HG03280 (cell line): ENCODE data around the gene G3BP1.
"Not testable (repeated sequence)": the region's sequence is repeated elsewhere in the genome, so short reads cannot be mapped to it uniquely, and the experiment has no call there.

Source experiments
- ATAC-seq: cut with Tn5 transposase; IDR thresholded peaks from one replicate; pipeline ENCODE4 v1.9.1; 2021; ENCODE audit warnings: mild to moderate bottlenecking, moderate library complexity; ENCODE audit not compliant: unreplicated experiment

G3BP1 gene

DNA sequence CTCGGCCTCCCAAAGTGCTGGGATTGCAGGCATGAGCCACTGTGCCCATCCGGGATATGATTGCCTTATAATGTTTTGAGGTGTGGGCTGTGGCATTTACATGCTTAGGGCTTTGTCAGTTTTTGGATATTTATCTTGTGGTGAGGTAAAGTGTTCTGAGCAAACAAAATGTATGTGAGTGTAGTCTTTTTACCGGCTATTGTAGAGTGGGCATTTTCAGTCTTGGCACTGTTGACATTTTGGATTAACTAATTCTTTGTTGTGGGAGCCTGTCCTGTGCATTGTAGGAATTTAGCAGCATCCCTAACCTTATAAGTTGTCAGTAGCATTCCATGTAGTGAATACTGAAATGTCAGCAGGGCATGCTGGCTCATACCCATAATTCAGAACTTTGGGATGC, 21.6 kb downstream of the G3BP1 start:
- no peak for ATAC-seq

- ATAC-seq: no peak
Measured at GRCh38 chr5:151795426-151795825, 23.7 kb downstream of the G3BP1 start.

GRCh38 chr5:151798674-151799073, 26.9 kb downstream of the G3BP1 start:
- no peak for ATAC-seq

- ATAC-seq: no peak
Measured at GRCh38 chr5:151799407-151799806, 27.7 kb downstream of the G3BP1 start.

DNA sequence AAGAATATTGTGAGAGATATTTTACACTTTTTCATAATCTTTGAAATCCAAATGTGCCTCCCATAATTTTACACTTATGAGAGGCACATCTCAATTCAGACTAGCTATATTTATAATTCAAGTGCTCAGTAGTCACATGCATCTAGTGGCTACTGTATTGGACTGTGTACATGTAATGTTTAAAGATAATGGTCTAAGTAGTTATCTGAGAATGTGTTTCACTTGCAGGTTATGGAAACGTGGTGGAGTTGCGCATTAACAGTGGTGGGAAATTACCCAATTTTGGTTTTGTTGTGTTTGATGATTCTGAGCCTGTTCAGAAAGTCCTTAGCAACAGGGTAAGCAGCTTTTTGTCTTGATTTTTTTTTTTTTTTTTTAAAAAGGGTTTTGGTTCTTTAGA, 28.8 kb downstream of the G3BP1 start:
- ATAC-seq: no peak

DNA sequence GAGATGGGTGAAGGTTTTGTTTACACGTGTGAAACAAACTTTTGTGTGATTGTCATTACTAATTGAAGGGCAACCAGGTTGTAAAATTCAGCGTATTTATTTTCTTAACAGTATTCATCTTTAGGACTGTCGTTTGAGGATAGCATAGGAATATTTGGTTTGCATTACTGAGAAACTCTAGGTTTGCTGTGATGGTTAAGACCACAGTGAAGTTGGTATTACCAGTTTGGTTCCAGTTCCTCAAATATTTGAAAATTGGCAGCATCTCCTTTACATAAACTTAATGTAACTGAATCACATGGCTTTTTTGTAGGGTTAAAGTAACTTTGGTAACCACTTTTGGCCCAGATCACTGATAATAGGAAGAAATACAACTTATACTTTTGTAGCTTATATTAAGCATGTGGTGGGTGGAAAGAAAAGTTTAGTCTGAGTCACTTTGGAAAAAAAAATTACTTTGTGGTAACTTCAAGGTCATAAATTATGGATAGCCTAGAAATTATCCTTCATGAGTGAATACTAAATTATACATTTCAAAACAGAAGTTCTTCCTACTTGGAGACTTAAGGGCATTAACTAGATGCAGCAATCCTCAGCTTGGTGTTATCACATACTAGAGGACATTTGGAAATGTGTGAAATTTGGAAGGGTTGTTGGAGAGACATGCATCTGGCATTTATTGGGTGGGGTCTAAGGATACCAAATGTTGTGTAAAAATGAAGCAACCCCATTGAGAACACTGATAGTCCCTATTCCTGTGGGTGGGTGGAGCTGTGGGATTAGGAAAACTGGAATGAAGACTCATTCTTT, 33.9 kb downstream of the G3BP1 start:
- no peak for ATAC-seq

DNA sequence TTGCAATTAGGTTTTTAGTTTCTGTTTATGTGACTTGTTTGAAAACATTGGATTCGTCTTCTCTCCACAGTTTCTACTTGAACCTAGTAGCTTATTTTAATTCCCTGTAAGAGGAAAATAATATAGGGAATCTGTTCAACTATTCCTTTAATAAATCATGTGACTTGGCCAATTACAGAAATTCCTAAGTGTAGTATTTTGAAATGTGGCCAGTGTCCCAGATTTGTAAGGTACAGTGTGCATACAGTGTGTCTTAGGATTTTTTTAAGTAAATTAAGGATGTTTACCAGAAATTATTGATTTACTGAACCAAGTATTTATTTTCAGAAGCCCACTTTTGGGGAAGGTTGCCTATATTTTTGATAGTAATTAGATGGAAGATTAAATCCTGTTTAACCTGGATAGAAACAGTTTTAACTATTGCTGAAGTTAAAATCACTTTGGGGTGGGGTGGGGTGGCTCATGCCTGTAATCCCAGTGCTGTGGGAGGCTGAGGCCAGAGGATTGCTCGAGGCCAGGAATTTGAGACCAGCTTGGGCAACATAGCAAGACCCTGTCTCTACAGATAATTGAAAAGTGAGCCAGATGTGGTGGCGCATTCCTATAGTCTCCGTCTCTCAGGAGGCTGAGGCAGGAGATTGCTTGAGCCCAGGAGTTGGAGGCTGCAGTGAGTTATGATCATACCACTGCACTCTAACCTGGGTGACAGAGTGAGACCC, 36.9 kb downstream of the G3BP1 start:
- no peak for ATAC-seq

DNA sequence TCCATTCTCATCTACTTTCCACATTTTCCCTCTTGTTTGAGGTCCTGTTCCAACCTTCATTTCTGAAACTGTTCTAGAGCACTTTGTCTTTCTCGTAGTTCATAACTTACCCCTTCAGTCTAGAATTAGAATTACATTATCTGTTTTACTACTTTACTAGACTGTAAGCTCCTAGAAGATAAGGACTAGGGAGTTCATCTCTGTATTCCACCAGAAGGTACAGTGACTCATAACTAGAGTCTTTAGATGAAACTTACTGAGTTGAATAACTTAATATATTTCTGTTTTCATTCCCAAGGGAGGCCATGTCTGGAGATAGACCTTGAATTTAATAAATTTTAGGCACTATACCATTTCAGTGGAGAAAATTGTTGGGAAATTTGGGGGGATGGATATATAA, 38.7 kb downstream of the G3BP1 start:
- ATAC-seq: no peak

GRCh38 chr5:151810897-151811296, 39.1 kb downstream of the G3BP1 start:
- no peak for ATAC-seq

GRCh38 chr5:151811593-151812321, 40.0 kb downstream of the G3BP1 start:
- ATAC-seq: no peak

DNA sequence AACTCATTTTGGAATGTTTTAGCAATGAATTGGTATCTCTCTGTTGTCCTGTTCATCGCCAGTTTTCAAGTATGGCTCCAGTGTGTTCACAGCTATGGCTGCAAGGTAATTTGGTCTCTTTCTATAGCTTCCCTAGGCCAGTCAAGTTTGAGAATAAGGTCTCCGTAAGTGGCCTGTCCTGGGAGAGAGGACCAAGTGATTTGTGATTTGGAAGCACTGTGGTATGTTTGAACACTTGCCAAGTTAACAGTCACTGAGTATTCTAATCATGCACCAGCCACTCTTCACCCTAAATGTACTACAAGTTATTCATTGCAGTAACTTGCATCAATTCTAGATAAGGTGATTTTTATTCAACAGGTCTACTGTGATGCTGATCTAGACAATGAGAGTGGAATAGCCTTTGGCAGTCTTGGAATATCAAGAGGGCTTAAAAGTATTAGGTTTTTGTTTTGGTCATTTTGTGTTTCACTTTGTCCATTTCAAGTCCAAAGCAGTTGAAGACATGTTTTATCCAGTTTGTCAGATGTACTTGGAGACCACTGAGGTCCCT, 41.1 kb downstream of the G3BP1 start:
- no peak for ATAC-seq

- no peak for ATAC-seq
Measured at GRCh38 chr5:151815051-151815450, 43.3 kb downstream of the G3BP1 start.

DNA sequence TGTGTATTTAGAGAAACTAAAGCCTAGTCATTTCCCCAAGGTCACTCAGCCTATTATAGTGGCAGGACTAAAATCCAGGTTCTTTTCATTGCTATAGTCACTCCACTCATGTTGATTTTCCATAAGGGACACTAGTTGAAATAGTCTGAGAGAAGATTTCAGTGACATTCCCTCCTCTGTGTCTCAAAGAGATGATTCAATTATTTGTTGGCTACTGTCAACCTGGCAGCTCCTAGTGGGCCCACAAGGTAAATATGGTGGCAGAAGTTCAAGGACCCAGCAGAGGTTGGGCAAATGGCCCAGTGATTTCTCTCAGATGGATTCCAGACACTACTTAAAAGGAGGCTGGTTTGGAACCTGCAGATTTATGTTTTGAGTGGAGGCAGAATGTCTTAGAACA, 48.1 kb downstream of the G3BP1 start:
- ATAC-seq: no peak

DNA sequence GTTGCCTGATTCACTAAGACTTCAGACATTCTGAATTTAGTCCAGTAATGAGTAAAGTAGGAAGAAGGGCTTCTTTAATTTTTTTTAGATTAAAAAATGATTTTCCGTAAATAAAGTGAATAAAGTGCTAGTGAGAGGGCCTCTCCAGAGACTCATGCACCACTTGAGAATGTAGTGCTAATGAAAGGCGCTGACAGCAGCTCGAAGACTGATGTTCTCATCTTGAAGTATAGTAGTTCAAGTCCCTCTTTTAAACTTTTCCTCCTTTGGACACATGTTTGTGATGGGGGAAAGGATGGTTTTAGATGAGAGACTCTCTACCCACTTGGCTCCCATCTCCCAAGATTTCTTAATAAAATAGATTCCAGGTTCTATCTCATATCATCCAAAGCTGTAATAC, 48.5 kb downstream of the G3BP1 start:
- no peak for ATAC-seq

- no peak for ATAC-seq
Measured at GRCh38 chr5:151820903-151821302, 49.1 kb downstream of the G3BP1 start.

DNA sequence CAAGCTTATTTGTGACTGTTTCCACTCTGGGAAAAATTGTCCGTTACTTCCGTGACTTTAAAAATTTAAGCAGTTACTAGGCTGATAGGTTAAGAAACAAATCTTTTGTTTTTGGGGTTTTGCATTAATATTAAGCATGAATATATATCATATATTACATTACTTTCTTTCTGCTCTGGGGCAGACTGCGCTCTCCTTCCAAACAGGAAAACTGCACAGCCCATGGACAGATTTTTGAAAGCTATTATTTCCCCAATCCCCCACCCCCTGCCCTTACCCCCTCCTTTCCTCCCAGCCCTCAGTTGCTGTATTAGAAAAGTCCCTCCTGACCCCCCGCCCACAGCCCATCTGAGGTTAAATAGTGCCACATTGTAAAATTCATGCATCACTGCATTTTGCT, 50.4 kb downstream of the G3BP1 start:
- ATAC-seq: no peak

- no peak for ATAC-seq
Measured at GRCh38 chr5:151825445-151825844, 53.7 kb downstream of the G3BP1 start.

DNA sequence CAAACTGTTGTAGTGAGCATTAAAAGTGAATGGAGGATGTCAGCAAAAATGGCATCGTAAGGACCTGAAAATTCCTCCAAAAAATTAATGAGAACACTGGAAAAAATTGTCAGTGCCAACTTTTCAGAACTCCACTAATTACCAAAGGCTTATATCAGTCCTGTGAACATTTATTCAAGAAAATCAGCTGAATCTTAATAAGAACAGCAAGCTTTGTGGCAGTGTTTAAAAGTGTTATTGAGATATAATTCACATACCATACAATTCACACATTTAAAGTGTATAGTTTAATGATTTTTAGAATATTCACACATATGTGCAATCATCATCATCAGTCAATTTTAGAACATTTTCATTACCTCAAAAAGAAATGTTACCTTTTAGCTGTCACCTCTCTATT, 57.6 kb downstream of the G3BP1 start:
- no peak for ATAC-seq

GRCh38 chr5:151832843-151833242, 61.1 kb downstream of the G3BP1 start:
- not testable (repeated sequence) for ATAC-seq

DNA sequence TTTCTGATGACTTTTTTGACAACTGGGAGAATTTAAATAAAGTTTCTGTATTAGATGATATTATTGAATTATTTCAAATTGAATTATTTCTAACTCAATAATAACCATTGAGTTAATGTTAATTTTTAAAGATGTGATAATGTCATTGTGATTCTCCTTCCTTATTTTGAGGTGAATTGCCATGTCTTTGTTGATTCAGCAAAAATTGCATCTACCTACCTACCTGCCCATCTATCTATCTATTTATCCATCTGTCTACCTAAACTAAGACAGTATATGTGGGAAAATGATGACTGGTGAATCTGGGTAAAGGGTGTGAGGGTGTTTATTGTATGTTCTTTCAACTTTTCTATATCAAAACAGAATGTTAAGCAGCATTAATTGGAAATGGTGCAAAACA, 75.0 kb downstream of the G3BP1 start:
- no peak for ATAC-seq

DNA sequence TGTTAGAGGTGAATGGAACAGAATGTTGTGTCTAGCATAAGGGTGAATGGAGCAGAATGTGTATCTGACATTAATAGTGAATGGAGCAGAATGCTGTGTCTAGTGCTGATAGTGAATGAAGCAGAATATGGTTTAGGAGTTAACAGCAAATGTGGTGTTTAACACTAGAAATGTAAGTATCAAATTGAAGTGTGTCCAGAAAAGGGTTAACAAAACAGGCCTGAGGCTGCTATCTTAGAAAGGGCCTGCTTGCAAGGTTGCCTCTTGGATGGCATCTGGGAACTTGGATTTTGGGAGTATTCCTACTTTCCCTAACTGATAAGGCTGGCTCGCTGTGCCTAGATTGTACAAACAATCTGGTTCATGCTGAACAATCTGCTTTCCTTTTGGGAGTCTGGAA, 76.1 kb downstream of the G3BP1 start:
- no peak for ATAC-seq

GRCh38 chr5:151855701-151856100, 83.9 kb downstream of the G3BP1 start:
- ATAC-seq: no peak
